ENCODE data around the gene SEC14L3.

- no peak for TF ChIP-seq ZNF274 (IDR thresholded peaks at IDR 0.05; ENCODE audit: low read depth, low read length)
- no peak for TF ChIP-seq YY1 (IDR thresholded peaks at IDR 0.05; ENCODE audit: insufficient read depth, insufficient read length)
Measured at GRCh38 chr22:30507670-30508069, 35.9 kb upstream of the SEC14L3 start.
